H9 (cell line): ENCODE results near the gene CDRT15L2. TPM values are rescaled to one million over a fixed set of nuclear protein-coding genes. Genes with fewer than 3 reads are reported as not detected.
"Not testable (repeated sequence)": the region's sequence is repeated elsewhere in the genome, so short reads cannot be mapped to it uniquely, and the experiment has no call there.

Source experiments
- DNase-seq: peaks from one replicate; pipeline ENCODE4 v3.0.0-alpha.2; 2017
- H2AFZ ChIP-seq: one replicate; pipeline ENCODE4 v1.6.1; 2013; ENCODE audit warnings: mild to moderate bottlenecking, low read length, control low read depth, moderate library complexity
- H2AK5ac ChIP-seq: 2 replicates; pipeline ENCODE4 v1.6.1; 2013; ENCODE audit warnings: low read length, control low read depth, mixed read lengths; ENCODE audit not compliant: insufficient read length
- H2BK120ac ChIP-seq: one replicate; pipeline ENCODE4 v1.6.1; 2013; ENCODE audit warnings: low read depth, mild to moderate bottlenecking, low read length, control low read depth, inconsistent platforms; ENCODE audit not compliant: poor library complexity, severe bottlenecking
- H2BK12ac ChIP-seq: 2 replicates; pipeline ENCODE4 v1.6.1; 2013; ENCODE audit warnings: low read length, control low read depth, mixed read lengths, low read depth; ENCODE audit not compliant: insufficient read length
- H2BK15ac ChIP-seq: 2 replicates; pipeline ENCODE4 v1.6.1; 2013; ENCODE audit warnings: low read depth, low read length, control low read depth
- H2BK20ac ChIP-seq: one replicate; pipeline ENCODE4 v1.6.1; 2013; ENCODE audit warnings: low read depth, mild to moderate bottlenecking, low read length, control low read depth, inconsistent platforms; ENCODE audit not compliant: poor library complexity, severe bottlenecking
- H2BK5ac ChIP-seq: 2 replicates; pipeline ENCODE4 v1.6.1; 2013; ENCODE audit warnings: low read length, control low read depth, mixed read lengths; ENCODE audit not compliant: insufficient read length
- H3K14ac ChIP-seq: 2 replicates; pipeline ENCODE4 v1.6.1; 2013; ENCODE audit warnings: low read length, control low read depth; ENCODE audit not compliant: insufficient read depth
- H3K18ac ChIP-seq: 2 replicates; pipeline ENCODE4 v1.6.1; 2013; ENCODE audit warnings: low read depth, mild to moderate bottlenecking, mixed read lengths, low read length, control low read depth; ENCODE audit not compliant: insufficient read length
- H3K23ac ChIP-seq: 2 replicates; pipeline ENCODE4 v1.6.1; 2013; ENCODE audit warnings: low read length, control low read depth, mixed read lengths, low read depth; ENCODE audit not compliant: insufficient read length
- H3K23me2 ChIP-seq: 2 replicates; pipeline ENCODE4 v1.6.1; 2013; ENCODE audit warnings: low read depth, mild to moderate bottlenecking, mixed read lengths, low read length, control low read depth; ENCODE audit not compliant: insufficient read length, poor library complexity, severe bottlenecking
- H3K27ac ChIP-seq: 2 replicates; pipeline ENCODE4 v1.5.1; 2013; ENCODE audit warnings: low read length, control low read depth, mixed read lengths, low read depth; ENCODE audit not compliant: insufficient read length
- H3K27me3 ChIP-seq: 2 replicates; pipeline ENCODE4 v1.6.1; 2013; ENCODE audit warnings: low read length, control low read depth, inconsistent platforms; ENCODE audit not compliant: insufficient read depth
- H3K4ac ChIP-seq: 2 replicates; pipeline ENCODE4 v1.6.1; 2013; ENCODE audit warnings: low read depth, mild to moderate bottlenecking, control low read depth, inconsistent platforms, low read length, moderate library complexity
- H3K4me1 ChIP-seq: 2 replicates; pipeline ENCODE4 v1.6.1; 2013; ENCODE audit warnings: low read length, control low read depth, inconsistent platforms; ENCODE audit not compliant: insufficient read depth
- H3K4me2 ChIP-seq: 2 replicates; pipeline ENCODE4 v1.6.1; 2013; ENCODE audit warnings: low read length, control low read depth, mixed read lengths; ENCODE audit not compliant: insufficient read length, insufficient read depth
- H3K56ac ChIP-seq: 2 replicates; pipeline ENCODE4 v1.6.1; 2013; ENCODE audit warnings: low read depth, mild to moderate bottlenecking, mixed read lengths, low read length, control low read depth; ENCODE audit not compliant: insufficient read length
- H3K79me1 ChIP-seq: 2 replicates; pipeline ENCODE4 v1.6.1; 2013; ENCODE audit warnings: low read depth, mild to moderate bottlenecking, moderate library complexity, low read length, control low read depth, inconsistent platforms; ENCODE audit not compliant: insufficient read depth, poor library complexity, severe bottlenecking
- H3K79me2 ChIP-seq: 2 replicates; pipeline ENCODE4 v1.6.1; 2013; ENCODE audit warnings: low read length, control low read depth, inconsistent platforms; ENCODE audit not compliant: insufficient read depth
- H3K9ac ChIP-seq: 2 replicates; pipeline ENCODE4 v1.6.1; 2013; ENCODE audit warnings: low read length, control low read depth, mixed read lengths; ENCODE audit not compliant: insufficient read length; ENCODE audit errors: extremely low read depth
- H3K9me3 ChIP-seq: one replicate; pipeline ENCODE4 v1.6.1; 2013; ENCODE audit warnings: low read depth, low read length, inconsistent platforms; ENCODE audit not compliant: control insufficient read depth
- H3T11ph ChIP-seq: one replicate; pipeline ENCODE4 v1.6.1; 2013; ENCODE audit warnings: mild to moderate bottlenecking, low read length, control low read depth, inconsistent platforms
- H4K20me1 ChIP-seq: one replicate; pipeline ENCODE4 v1.6.1; 2013; ENCODE audit not compliant: control insufficient read depth, insufficient read length, insufficient read depth
- H4K5ac ChIP-seq: 2 replicates; pipeline ENCODE4 v1.6.1; 2013; ENCODE audit warnings: low read depth, mild to moderate bottlenecking, mixed read lengths, low read length, control low read depth; ENCODE audit not compliant: insufficient read length
- H4K8ac ChIP-seq: replicated peaks from 2 replicates; pipeline ENCODE4 v1.6.1; 2013; ENCODE audit warnings: low read length, control low read depth, mixed read lengths, low read depth; ENCODE audit not compliant: insufficient read length
- H4K91ac ChIP-seq: 2 replicates; pipeline ENCODE4 v1.6.1; 2013; ENCODE audit warnings: low read depth, mild to moderate bottlenecking, moderate library complexity, mixed read lengths, low read length, control low read depth; ENCODE audit not compliant: insufficient read length
- H3K27ac Mint-ChIP-seq, 3 experiments: 2 replicates in 2 of 3; 3 replicates in 1 of 3; pipeline ENCODE4 v1.8.0; 2020 to 2021; ENCODE audit warnings: mixed read lengths in 3 of 3, mild to moderate bottlenecking in 1 of 3, moderate library complexity in 1 of 3
- H3K27me3 Mint-ChIP-seq: 2 replicates; pipeline ENCODE4 v1.8.0; 2021; ENCODE audit warnings: low read depth, mild to moderate bottlenecking, moderate library complexity, mixed read lengths
- H3K36me3 Mint-ChIP-seq, 3 experiments: 2 replicates in 2 of 3; 3 replicates in 1 of 3; pipeline ENCODE4 v1.8.0; 2020 to 2021; ENCODE audit warnings: low read depth in 3 of 3, mixed read lengths in 3 of 3; ENCODE audit not compliant: insufficient read depth in 1 of 3
- H3K4me1 Mint-ChIP-seq, 2 experiments: 2 replicates each; pipeline ENCODE4 v1.8.0; 2020; ENCODE audit warnings: mixed read lengths in 2 of 2
- H3K4me3 Mint-ChIP-seq, 2 experiments: 2 replicates in 1 of 2; 3 replicates in 1 of 2; pipeline ENCODE4 v1.8.0; 2020 to 2021; ENCODE audit warnings: mild to moderate bottlenecking in 2 of 2, mixed read lengths in 2 of 2, moderate library complexity in 1 of 2
- H3K9me3 Mint-ChIP-seq, 2 experiments: 2 replicates in 1 of 2; 3 replicates in 1 of 2; pipeline ENCODE4 v1.8.0; 2020; ENCODE audit warnings: mild to moderate bottlenecking in 2 of 2, mixed read lengths in 2 of 2, moderate library complexity in 1 of 2
- WGBS: extraction: QIAGEN DNeasy Blood & Tissue Kit; methylation state at CpG from one replicate; pipeline ENCODE4 v1.1.7; 2013; ENCODE audit warnings: missing lambda C conversion rate, low lambda C conversion rate, mixed read lengths; ENCODE audit not compliant: insufficient read length; ENCODE audit errors: extremely low coverage; 5-methylcytosine and 5-hydroxymethylcytosine counted together
- total RNA-seq: library from RNA; stranded (reverse); gene quantifications from 2 replicates; pipeline ENCODE4 v1.2.1, GENCODE V29; 2021

CDRT15L2 gene
- total RNA-seq, 1 experiment from 2014 or later = not detected

GRCh38 chr17:20567421-20567820 lies 12.1 kb upstream of the CDRT15L2 start:
- not testable (repeated sequence) for H2BK5ac ChIP-seq, H3K27me3 ChIP-seq, H4K8ac ChIP-seq, DNase-seq, H3K9ac ChIP-seq, H2BK20ac ChIP-seq, H2AK5ac ChIP-seq, H3K36me3 Mint-ChIP-seq, H3K23me2 ChIP-seq, H3K27me3 Mint-ChIP-seq, H3K23ac ChIP-seq, H3K27ac Mint-ChIP-seq, H2BK120ac ChIP-seq, H3K9me3 Mint-ChIP-seq, H2AFZ ChIP-seq, H4K20me1 ChIP-seq, H2BK12ac ChIP-seq, H3T11ph ChIP-seq, H3K4me3 Mint-ChIP-seq, H3K4me2 ChIP-seq, H3K56ac ChIP-seq, H3K79me1 ChIP-seq, H3K27ac ChIP-seq, H3K79me2 ChIP-seq, H3K14ac ChIP-seq, H3K9me3 ChIP-seq, H2BK15ac ChIP-seq, H3K4me1 ChIP-seq, H4K91ac ChIP-seq, H4K5ac ChIP-seq, H3K18ac ChIP-seq, H3K4ac ChIP-seq
- WGBS = no CpG with 5 or more reads among the region's 6 CpGs
- peaks cover 7 to 11% of the 10 kb centered on the region in 2 experiments for H3K4me1 Mint-ChIP-seq

DNA sequence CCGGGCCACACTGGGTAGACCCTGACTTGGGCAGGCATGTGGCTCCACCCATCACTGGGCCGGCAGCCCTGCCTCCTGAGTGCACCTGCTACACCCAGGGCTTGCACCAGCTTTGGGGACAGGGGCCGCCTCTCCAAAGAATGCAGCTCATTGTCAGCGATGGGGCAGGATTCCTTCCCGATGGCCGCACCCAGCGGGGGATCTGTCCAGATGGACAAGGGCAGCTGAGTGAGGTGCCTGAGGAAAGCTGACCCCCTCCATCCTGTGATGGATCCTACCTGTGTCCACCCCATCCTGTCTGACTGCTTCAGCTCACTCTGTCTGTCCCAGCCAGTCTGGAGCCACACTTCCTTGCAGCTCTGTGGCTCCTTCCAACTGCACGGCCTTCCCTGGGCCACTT lies 10.9 kb upstream of the CDRT15L2 start:
- not testable (repeated sequence) for H3K27ac Mint-ChIP-seq, DNase-seq, H3K14ac ChIP-seq

More for the DNA sequence above, 10.9 kb upstream of the CDRT15L2 start:
- not testable (repeated sequence) for H2AK5ac ChIP-seq, H3K23ac ChIP-seq, H2BK120ac ChIP-seq, H3K9me3 ChIP-seq, H4K20me1 ChIP-seq, H3K18ac ChIP-seq, H3K27me3 Mint-ChIP-seq, H3K9me3 Mint-ChIP-seq, H3K9ac ChIP-seq, H3K4me2 ChIP-seq, H3K4ac ChIP-seq, H3K36me3 Mint-ChIP-seq, H3K79me1 ChIP-seq, H4K5ac ChIP-seq, H3K79me2 ChIP-seq, H4K91ac ChIP-seq, H2BK20ac ChIP-seq, H2BK15ac ChIP-seq, H3K27ac ChIP-seq, H3K56ac ChIP-seq, H2AFZ ChIP-seq, H4K8ac ChIP-seq, H3K27me3 ChIP-seq, H3K4me1 ChIP-seq, H3T11ph ChIP-seq, H2BK12ac ChIP-seq, H3K4me3 Mint-ChIP-seq, H2BK5ac ChIP-seq, H3K23me2 ChIP-seq
- H3K4me1 Mint-ChIP-seq = peaks cover 7 to 11% of the 10 kb centered on the region in 2 experiments
- no CpG with 5 or more reads among the region's 8 CpGs for WGBS
